NCI-H460 (cell line): ENCODE data around the gene CHD1. TPM values are rescaled to one million over a fixed set of nuclear protein-coding genes. Genes with fewer than 3 reads are reported as not detected.
A peak's percentile ranks its signal among the peaks of the same experiment; 100 is the strongest.

Source experiments
- DNase-seq: peaks from one replicate; pipeline ENCODE4 v3.0.0-alpha.2; 2016; ENCODE audit warnings: low read depth; ENCODE audit errors: extremely low read depth
- total RNA-seq: library from RNA; depleted of rRNA; stranded (reverse); fragments of >200 nt; shearing (Covaris generic); gene quantifications from 2 replicates; pipeline ENCODE4 v1.2.3, GENCODE V29; 2014

Gene CHD1
- total RNA-seq, 1 experiment from 2014 or later: 224 TPM

DNA sequence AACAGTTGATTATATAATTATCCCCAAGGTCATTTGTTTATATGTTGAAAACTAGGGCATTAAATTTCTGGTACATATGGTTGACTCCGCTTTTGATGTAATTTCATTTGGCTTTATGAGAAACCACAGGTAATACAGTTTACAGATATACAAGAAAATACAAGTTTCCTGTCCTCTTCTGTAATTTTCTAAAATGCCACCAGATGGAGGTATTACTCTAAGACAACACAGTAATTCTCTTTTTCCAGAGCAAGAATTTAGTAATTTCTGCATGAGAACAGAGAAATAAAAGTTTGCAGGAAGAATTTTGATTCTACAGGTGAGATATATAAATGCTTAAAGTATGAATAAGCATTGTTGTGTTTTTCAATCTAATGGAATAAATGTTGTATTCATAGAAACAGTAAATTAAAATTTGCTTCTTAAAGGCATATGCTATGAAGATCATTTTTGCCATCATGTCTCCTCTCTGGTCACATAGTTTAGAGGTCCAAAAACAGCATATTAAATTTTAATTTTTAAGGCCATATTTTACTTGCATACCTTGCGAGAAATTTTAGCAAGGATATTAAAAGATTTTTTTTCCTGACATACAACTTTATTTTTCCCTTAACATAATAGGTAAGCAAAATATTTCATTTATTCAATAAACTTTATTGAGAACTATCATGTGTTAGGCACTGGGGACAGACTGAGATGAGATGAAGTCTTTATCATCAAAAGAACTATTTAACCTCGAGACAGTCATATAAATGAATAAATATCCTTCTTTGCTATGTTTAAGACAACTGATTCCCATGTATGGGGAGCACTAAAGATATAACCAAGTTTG lies 22.7 kb downstream of the CHD1 start:
- peak; percentile 48 for DNase-seq

DNA sequence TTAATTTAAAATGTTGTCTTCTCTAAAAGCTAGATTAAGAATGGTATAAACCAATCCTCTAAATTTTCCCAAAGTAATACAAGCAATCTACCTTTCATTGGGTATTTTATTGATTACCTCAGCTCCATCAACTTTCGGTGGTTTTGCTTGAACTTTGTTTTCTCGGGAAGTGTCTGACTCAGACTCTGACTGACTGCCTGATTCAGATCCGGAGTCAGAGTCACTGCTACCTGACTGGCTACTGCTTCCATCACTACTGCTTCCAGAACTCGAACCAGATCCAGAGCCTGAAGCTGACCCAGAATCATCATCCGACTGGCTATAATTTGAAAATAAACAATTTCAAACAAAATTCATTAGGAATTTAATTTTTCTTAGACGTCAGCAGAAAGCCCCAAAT lies 24.0 kb downstream of the CHD1 start:
- DNase-seq: no peak

DNA sequence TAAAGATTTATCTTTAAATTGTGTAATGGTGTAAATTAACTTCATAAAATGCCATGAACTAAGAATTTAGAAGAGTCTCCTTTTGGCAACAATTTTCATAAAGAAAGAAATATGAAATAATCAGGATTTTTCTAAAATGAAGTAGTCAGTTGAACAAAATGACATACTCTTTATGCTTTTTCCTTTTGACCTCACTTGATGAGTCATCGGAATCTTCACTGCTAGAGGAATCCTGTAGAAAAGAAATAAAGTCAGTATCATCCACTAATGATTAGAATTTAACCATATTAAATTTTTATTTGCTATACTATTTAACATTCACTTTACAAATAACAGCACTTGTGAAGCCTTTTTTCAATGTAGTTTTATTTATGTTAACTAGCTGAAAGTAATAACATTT lies 26.1 kb downstream of the CHD1 start:
- no peak for DNase-seq

DNA sequence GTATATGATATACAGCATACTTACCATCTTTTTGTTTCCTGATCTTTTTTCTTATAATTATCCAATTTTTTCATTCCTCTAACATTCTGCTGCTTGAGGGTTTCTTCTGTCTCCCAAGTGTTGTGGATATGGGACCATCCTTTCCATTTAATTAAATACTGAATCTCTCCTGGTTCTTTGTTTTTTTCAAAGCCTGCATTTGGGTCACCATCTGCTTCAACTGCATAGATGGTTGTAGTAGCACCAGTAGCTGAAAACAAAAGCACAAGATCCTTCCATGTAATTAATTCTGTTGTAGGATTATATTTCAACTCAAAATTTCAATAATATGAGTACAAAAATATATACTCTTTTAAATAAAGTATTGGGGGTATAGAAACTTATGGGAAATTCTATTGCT lies 29.4 kb downstream of the CHD1 start:
- no peak for DNase-seq

DNA sequence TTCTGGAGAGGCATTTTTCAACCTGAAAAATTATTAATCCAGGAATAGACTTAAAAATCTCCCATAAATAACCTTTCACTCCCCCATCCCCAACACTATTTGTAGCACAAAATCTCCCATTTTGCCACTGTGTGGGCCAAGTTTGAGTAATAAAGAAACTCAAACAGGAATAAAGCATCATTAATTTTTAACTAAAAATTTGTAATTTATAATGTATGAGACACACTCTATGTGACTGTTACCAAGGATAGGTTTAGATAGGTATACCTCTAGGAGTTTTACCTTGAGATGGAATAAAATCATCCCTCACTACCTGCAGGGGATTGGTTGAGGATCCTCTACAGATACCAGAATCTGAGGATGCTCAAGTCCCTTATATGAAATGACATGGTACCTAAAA lies 30.1 kb downstream of the CHD1 start:
- no peak for DNase-seq

- no peak for DNase-seq
Measured at GRCh38 chr5:98891591-98891990, 37.2 kb downstream of the CHD1 start.

DNA sequence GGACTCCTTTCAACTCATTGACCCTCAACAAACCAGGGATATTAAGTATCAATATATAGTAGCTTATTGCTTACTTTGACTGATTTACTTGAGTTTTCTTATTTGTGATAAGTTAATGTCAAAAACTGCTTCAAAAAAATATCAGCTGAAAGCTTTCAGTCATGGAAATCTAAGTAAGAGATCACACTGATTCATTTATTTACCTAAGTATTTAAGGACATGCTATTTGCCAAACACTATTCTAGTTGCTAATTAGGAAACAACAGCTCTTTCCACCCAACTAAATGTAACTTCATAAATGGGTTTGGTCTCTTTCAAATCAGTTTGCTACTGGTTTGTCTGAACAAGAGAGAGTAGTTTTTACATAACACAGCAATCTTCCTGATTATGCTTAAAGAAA lies 48.2 kb downstream of the CHD1 start:
- no peak for DNase-seq

- no peak for DNase-seq
Measured at GRCh38 chr5:98880151-98880550, 48.7 kb downstream of the CHD1 start.

- no peak for DNase-seq
Measured at GRCh38 chr5:98877600-98877999, 51.2 kb downstream of the CHD1 start.

DNA sequence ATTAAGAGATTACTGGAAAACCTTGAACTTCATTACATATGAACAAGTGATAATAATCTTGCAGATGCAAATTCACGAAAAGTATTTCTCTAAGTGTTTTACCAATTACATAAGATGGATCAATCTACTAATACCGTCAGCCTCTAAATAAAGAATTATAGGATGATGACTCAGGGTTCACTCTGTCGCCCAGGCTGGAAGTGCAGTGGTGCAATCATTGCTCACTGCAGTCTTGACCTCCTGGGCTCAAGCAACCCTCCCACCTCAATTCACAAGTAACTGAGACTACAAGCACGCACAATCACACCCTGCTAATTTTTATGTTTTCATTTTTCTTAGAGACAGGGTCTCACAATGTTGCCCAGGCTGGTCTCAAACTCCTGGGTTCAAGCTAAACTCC lies 56.1 kb downstream of the CHD1 start:
- peak; percentile 12 for DNase-seq

DNA sequence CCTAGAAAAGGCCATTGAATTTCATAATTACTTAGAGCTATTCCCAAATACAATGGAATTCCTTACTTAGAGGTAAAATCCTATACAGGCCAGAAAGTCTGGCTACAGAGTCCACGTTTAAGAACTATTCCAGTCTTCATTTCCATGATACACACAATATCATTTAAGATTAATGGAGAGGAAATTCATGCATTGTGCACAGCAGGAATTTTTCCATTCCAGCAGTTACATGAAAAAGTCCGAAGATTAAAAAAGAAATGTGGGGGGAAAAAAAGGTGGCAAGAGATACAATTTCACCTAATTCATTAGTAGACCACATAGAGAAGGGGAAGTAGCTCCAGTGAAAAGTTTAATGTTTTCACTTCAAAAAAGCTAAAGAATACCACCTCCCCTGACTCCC lies 63.1 kb downstream of the CHD1 start:
- no peak for DNase-seq

GRCh38 chr5:98847054-98847453 lies 81.8 kb downstream of the CHD1 start:
- no peak for DNase-seq

DNA sequence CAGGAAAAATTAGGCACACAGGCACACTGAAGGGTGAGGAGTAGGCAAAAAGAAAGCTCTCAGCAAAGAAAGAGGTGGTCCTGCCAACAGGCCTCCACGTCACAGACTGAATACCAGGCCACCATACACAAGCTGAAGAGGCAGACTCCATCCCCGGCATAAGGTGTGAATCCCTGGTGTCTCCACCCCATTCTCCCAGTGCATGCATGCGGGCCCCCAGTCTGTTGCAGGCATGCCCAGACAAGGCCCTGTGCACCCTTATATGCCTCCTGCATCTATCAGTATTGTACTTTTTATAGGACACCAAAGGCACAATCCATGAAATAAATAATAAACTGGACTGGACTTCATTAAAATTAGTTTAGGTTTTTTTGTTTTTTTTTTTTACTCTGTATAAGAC lies 82.3 kb downstream of the CHD1 start:
- no peak for DNase-seq

- DNase-seq: no peak
Measured at GRCh38 chr5:98845878-98846277, 82.9 kb downstream of the CHD1 start.

DNA sequence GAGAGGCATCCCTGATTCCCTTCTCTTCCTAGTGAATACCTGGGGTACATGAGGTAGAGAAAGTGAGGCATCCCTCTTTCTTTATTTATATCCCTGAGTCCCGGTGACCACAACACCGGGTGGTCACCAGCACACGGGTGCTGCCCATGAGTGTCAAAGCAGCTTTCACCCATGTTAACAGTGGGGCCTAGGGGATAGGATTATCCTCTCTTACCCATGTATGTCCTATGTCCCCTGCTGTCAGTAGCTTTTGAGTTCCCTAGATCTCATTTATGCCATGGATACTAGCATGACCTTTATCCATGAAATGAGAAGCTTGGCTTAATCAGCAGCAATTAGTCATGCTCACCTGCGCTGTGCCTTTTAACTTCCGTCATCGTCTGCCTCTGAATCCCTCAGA lies 83.9 kb downstream of the CHD1 start:
- no peak for DNase-seq

DNA sequence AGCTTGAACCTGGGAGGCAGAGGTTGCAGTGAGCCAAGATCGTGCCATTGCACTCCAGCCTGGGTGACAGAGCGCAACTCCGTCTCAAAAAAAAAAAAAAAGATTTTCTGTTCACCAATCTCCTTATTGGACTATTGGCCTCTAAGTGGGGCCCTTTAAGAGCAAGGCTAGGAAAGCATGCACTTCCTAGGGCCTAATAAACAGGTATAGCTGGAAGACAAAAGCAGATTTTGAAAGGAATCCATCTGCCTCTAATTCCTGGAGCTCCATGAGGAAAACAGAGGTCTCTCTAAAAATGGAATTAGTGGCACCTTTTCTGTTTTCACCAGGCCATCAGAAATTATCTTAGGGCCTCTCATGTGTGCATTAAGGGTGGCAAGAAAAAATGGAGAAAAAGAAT lies 85.3 kb downstream of the CHD1 start:
- no peak for DNase-seq

GRCh38 chr5:98840946-98841345 lies 87.9 kb downstream of the CHD1 start:
- no peak for DNase-seq

GRCh38 chr5:98839469-98840383 lies 89.1 kb downstream of the CHD1 start:
- no peak for DNase-seq

GRCh38 chr5:98836175-98836574 lies 92.6 kb downstream of the CHD1 start:
- DNase-seq: no peak

GRCh38 chr5:98827588-98828284 lies 101.1 kb downstream of the CHD1 start:
- DNase-seq: no peak

DNA sequence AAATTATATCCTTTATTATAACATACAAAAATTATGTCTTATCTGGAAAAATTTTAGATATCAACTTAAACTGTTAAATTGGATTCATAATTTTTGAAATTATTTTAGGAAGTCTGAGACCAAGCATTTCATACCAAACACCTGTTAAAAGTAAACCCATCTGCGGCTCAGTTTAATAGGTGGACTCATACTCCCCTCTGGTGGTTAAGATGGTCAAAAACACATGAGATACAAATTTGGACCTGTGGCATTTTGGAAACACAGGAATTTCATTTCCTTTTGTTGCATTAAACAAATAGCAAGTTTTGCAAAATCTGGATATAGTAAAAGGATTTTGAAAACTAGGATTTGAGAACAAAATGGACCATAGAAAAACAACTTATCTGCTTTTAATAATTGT lies 101.6 kb downstream of the CHD1 start:
- DNase-seq: peak; percentile 62
